Astrocyte of the hippocampus (primary cell): ENCODE measurements around the gene NPL.

Experiments
- DNase-seq: peaks from one replicate; pipeline ENCODE4 v3.0.0; 2011; ENCODE audit warnings: low read depth, low spot score

NPL gene

GRCh38 chr1:182778862-182779261, 10.7 kb upstream of the NPL start:
- no peak for DNase-seq

- DNase-seq, result no peak
Measured at GRCh38 chr1:182779530-182779929, 10.0 kb upstream of the NPL start.

GRCh38 chr1:182781841-182782586, 7.6 kb upstream of the NPL start:
- DNase-seq, result peak; percentile 66

GRCh38 chr1:182782587-182782913, 7.0 kb upstream of the NPL start:
- DNase-seq, result no peak

- no peak for DNase-seq
Measured at GRCh38 chr1:182783068-182783467, 6.5 kb upstream of the NPL start.

GRCh38 chr1:182784556-182785171, 4.9 kb upstream of the NPL start:
- peak; percentile 64 for DNase-seq

- DNase-seq, result no peak
Measured at GRCh38 chr1:182785181-182785580, 4.4 kb upstream of the NPL start.

- peak; percentile 76 for DNase-seq
Measured at GRCh38 chr1:182786223-182786994, 3.2 kb upstream of the NPL start.

GRCh38 chr1:182786995-182787324, 2.6 kb upstream of the NPL start:
- DNase-seq, result no peak

- DNase-seq, result no peak
Measured at GRCh38 chr1:182791281-182792179, 2.0 kb downstream of the NPL start.

- no peak for DNase-seq
Measured at GRCh38 chr1:182794091-182794490, 4.5 kb downstream of the NPL start.

GRCh38 chr1:182794676-182795201, 5.2 kb downstream of the NPL start:
- no peak for DNase-seq

GRCh38 chr1:182795563-182796228, 6.1 kb downstream of the NPL start:
- DNase-seq, result no peak

GRCh38 chr1:182802006-182802803, 12.6 kb downstream of the NPL start:
- DNase-seq, result peak; percentile 14

- no peak for DNase-seq
Measured at GRCh38 chr1:182803846-182804245, 14.3 kb downstream of the NPL start.

GRCh38 chr1:182806015-182806678, 16.6 kb downstream of the NPL start:
- no peak for DNase-seq

GRCh38 chr1:182807907-182808306, 18.3 kb downstream of the NPL start:
- DNase-seq, result no peak

GRCh38 chr1:182809414-182809957, 19.9 kb downstream of the NPL start:
- no peak for DNase-seq

- DNase-seq, result no peak
Measured at GRCh38 chr1:182811975-182812722, 22.6 kb downstream of the NPL start.
